HG03354 (cell line): ENCODE measurements around the gene CC2D1A.
"Not testable (repeated sequence)": the region's sequence is repeated elsewhere in the genome, so short reads cannot be mapped to it uniquely, and the experiment has no call there.

Source experiments
- ATAC-seq: cut with Tn5 transposase; IDR thresholded peaks from one replicate; pipeline ENCODE4 v1.9.1; 2021; ENCODE audit warnings: mild to moderate bottlenecking; ENCODE audit not compliant: unreplicated experiment, poor library complexity, severe bottlenecking

CC2D1A gene

DNA sequence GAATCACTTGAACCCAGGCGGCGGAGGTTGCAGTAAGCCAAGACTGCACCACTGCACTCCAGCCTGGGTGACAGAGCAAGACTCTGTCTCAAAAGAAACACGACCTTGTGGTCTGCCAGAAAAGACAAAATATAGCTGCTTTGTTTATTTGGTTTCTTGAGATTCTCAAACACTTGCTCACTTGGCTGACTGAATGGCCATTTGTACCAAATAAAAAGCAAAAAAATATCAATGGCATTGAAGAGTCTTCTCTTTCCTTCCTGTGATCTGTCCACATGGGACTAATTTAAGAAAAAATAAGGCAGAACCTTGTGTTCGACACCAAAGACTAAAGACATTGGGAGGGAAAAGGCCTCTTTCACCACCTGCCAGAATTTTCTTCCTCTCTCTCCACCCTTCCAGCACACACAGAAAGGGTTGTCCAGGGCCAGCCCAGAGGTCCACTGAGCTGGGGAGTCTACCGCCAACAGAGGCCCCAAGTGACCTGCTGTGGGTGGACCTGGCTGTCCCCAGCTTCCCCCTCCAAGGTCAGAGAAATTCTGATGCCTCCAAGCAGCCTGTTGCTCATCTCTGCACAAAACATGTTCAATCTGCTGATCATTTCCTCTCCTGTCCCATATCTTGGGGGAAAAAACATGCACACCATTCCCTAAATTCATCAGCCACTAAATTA, 6.0 kb upstream of the CC2D1A start:
- no peak for ATAC-seq

DNA sequence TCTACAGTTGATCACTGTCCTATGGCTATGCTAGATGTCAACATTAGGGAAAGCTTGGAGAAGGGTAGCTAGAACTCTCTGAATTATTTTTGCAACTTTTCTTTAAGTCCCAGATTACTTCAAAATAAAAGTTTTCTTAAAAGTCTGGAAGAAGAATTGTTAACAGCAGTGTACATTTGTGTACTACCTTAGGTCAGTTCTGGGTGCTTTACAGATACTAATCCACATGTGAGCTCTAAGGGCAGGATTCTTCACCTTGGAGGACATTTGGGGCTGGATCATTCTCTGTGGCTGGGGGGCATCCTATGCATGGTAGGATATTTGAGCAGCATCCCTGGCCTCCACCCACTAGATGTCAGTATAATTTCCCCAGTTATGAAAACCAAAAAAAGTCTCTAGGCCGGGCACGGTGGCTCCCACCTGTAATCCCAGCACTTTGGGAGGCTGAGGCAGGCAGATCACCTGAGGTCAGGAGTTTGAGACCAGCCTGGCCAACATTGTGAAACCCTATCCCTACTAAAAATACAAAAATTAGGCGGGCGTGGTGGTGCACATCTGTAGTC, 2.9 kb upstream of the CC2D1A start:
- ATAC-seq: no peak

GRCh38 chr19:13906521-13906904, 512 bp downstream of the CC2D1A start:
- ATAC-seq: peak; percentile 21

GRCh38 chr19:13906910-13907309, 909 bp downstream of the CC2D1A start:
- no peak for ATAC-seq

DNA sequence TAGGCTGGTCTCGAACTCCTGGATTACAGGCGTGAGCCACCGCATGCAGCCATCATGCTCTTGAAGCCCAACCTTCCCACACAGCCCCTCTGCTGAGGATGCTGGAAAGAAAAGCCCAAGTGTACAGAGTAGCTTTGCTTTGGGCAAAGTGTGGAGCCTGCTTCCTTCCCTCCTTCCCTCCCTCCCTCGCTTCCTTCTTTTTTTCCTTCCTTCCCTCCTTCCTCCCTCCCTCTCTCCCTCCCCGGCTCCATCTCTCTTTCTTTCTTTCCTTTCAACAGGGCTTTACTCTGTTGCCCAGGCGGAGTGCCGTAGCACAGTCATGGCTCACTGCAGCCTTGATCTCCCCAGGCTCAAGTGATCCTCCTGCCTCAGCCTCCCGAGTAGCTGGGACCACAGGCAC, 2.7 kb downstream of the CC2D1A start:
- ATAC-seq: no peak

- ATAC-seq: no peak
These were observed 3.4 kb downstream of the CC2D1A start for GRCh38 chr19:13909430-13909829.

GRCh38 chr19:13913352-13913751, 7.4 kb downstream of the CC2D1A start:
- no peak for ATAC-seq

DNA sequence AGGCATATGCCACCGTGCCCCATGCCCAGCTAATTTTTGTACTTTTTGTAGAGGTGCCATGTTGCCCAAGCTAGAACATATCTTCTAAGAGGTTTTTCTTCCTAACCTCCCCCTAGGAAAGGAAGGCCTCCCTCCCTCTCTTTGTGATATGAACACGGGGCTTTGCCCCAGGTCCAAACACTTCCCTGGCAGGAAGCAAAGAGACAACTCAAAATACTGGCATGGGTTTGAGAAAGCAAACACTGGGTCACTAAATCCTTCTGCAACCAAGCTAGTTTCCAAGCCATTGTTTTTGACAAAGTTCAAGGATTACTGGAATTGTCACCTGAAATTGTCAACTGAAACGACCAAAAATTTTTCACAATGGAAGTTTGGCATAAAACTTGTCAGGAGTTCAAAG, 8.8 kb downstream of the CC2D1A start:
- no peak for ATAC-seq

DNA sequence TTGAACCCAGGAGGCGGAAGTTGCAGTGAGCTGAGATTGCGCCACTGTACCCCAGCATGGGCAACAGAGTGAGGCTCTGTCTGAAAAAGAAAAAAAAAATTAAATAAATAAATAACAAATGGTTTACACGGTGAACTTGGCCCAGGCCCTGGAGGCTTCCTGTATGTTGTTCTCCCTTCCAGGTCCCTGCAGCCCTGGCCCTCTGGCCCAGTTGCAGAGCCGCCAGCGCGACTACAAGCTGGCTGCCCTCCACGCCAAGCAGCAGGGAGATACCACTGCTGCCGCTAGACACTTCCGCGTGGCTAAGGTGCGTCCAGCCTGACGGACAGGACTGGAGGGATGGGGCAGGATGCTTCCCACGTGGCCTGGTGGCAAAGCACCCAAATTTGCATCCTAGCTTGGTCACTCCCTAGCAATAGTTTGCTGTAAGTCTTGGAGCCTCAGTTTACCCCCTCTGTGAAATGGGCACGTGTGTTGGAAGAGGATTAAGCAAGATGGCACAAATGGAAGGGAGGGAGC, 11.9 kb downstream of the CC2D1A start:
- ATAC-seq: no peak

GRCh38 chr19:13918726-13919411, 12.9 kb downstream of the CC2D1A start:
- ATAC-seq: no peak

GRCh38 chr19:13920524-13920923, 14.5 kb downstream of the CC2D1A start:
- no peak for ATAC-seq

DNA sequence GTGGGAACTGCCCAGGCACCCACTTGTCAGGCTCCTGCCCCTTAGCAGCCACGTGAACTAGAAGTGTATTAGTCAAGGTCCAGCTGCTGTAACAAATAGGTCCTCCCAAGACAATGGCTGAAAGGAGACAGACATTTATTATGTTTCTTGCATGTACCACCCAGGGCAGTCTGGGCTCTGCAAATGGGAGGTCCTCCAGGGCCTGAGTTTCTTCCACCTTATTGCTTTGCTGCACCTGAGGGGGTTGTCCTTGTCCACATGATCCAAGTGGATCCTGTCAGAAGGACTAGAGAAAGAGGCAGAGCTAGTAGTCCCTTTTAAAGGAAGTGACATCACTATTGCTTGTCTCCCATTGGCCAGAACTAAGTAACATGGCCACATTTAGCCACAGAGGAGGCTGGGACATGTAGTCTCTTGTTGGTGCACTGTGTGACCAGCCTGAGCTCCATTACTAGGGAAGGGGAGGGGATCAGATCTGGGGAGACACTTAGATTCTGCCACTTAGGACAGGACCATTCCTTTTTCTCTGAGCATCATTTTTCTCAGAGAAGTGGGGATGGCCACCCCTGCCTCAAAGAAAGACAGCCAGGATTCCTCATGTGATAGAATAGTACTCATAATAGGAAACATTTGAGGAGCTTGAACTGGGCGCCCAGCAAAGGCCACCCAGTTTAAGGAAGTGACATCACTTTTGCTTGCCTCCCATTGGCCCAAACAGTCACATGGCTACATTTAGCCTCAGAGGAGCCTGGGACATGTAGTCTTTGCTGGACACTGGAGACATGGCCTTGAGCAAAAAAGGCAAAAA, 15.1 kb downstream of the CC2D1A start:
- no peak for ATAC-seq

DNA sequence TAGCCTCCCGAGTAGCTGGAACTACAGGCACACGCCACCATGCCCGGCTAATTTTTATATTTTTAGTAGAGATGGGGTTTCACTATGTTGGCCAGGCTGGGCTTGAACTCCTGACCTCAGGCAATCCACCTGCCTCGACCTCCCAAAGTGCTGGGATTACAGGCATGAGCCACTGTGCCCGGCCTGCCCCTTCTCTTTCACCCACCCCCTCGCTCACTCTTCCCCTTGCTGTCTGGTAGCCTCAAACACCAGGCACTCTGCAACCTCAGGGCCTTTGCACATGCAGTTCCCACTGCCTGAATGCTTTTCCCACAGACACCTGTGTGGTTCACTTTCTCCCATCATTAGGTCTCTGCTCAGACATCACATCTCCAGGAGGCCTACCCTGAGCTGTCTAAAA, 16.1 kb downstream of the CC2D1A start:
- ATAC-seq: not testable (repeated sequence)

DNA sequence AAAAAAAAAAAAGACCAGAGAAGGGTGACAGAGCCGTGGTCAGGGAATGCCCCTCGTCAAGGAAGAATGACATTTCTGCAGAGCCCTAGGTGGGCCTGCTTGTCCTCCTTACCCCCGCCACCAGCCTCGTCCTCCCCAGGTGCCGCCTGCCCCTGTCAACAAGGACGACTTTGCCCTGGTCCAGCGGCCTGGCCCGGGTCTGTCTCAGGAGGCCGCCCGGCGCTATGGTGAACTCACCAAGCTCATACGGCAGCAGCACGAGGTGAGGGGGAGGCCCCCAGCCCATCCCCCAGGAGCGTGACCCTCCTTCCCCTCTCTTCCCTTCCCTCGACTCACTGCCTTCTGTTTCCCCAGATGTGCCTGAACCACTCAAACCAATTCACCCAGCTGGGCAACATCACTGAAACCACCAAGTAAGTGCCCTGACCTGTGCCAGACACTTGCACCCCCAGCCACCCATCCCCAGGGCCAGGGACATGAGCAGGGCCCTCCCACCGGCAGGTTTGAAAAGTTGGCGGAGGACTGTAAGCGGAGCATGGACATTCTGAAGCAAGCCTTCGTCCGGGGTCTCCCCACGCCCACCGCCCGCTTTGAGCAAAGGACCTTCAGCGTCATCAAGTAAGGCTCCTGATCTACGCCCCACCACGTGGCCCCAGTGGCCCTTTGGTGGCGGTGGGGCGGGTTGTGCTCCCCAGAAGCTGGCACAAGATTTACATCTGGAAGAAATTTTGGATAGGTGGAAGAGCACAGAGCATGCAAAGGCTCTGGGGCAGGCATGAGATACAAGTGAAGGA, 17.4 kb downstream of the CC2D1A start:
- no peak for ATAC-seq

GRCh38 chr19:13926010-13926409, 20.0 kb downstream of the CC2D1A start:
- ATAC-seq: no peak

DNA sequence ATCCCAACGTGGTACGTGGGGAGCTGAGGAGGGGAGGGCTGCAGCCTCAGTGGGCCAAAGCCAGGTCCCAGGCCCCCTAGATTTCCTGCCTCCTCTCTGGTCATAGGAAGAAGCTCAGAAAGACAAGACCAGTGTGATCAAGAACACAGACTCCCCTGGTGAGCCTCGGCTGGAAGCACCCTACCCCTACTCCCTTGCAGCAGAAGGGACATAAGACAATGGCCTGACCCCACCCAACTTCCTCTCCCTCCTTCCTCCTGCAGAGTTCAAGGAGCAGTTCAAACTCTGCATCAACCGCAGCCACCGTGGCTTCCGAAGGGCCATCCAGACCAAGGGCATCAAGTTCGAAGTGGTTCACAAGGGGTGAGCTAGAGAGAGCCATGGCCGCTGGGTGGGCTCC, 20.7 kb downstream of the CC2D1A start:
- ATAC-seq: no peak

DNA sequence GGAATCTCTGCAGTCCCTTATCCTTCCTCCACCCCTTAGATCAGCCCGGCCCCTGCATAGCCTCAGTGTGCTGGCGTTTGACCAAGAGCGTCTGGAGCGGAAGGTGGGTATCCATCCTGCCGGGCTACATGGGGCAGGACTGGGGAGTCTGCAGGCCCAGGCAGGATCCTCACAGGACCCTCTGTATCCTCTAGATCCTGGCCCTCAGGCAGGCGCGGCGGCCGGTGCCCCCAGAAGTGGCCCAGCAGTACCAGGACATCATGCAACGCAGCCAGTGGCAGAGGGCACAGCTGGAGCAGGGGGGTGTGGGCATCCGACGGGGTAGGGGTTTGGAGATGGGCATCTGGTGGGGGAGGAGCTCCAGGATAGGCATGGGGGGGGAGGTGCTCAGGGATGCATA, 23.3 kb downstream of the CC2D1A start:
- ATAC-seq: no peak

- ATAC-seq: no peak
These were observed 24.0 kb downstream of the CC2D1A start for GRCh38 chr19:13929956-13930355.

DNA sequence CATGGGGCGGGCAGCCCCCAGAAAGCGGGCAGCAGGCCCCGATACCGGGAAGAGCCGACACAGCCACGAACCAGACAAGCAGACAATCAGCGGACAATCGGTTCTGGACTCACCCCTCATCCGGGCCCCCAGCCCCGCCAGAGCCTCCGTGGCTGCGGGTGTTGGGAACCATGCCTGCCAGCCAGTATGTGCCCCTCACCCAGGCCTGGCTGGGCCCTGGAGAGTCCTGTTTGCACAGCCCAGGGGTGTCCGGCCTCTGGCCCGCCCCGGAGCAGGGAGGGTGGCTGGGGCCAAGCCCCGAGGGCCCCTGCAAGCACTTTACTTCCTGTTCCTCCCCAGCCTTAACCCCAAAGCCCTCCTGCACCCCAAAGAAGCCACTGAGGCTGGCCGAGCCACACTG, 24.4 kb downstream of the CC2D1A start:
- ATAC-seq: no peak
